ENCODE data around the gene USP36. TPM values are rescaled to one million over a fixed set of nuclear protein-coding genes. Genes with fewer than 3 reads are reported as not detected.
A peak's percentile ranks its signal among the peaks of the same experiment; 100 is the strongest.

The USP36 gene
- total RNA-seq, 4 donors from 2014 or later: 28.5 to 96.5 (median 63.5) TPM

GRCh38 chr17:78793415-78793814 lies 47.2 kb downstream of the USP36 start:
- Histone ChIP-seq H3K4me1 (peaks cover 8 to 31% (median 16%) of the 10 kb centered on the region in 4 donors), H3K36me3 (peaks cover 0 to 27% (median 8%) of the 10 kb centered on the region in 4 donors), H3K4me3 (no peak overlapping the region), H3K9me3 (no peaks in the 10 kb centered on the region), H3K27me3 (no peaks in the 10 kb centered on the region), H3K27ac (no peak overlapping the region)
- WGBS, 2 donors (ENCODE audit: low coverage in 1 of 2): 91 to 100% methylated on average over 1 to 10 of the region's 10 CpGs
- intact Hi-C loops (cut with DNase I; ENCODE audit: low total_unique reads) (no loop called here), in situ Hi-C loops (cut with MboI; ENCODE audit: low pct_ligation_motif_present in 1 of 4, low pct_unique_long_range_greater_than_20kb in 1 of 4, low sequenced_read_pairs in 3 of 4) (no loop called here)
- no peak for DNase-seq
- no peak for TF ChIP-seq POLR2AphosphoS5 (IDR thresholded peaks at IDR 0.05)

DNA sequence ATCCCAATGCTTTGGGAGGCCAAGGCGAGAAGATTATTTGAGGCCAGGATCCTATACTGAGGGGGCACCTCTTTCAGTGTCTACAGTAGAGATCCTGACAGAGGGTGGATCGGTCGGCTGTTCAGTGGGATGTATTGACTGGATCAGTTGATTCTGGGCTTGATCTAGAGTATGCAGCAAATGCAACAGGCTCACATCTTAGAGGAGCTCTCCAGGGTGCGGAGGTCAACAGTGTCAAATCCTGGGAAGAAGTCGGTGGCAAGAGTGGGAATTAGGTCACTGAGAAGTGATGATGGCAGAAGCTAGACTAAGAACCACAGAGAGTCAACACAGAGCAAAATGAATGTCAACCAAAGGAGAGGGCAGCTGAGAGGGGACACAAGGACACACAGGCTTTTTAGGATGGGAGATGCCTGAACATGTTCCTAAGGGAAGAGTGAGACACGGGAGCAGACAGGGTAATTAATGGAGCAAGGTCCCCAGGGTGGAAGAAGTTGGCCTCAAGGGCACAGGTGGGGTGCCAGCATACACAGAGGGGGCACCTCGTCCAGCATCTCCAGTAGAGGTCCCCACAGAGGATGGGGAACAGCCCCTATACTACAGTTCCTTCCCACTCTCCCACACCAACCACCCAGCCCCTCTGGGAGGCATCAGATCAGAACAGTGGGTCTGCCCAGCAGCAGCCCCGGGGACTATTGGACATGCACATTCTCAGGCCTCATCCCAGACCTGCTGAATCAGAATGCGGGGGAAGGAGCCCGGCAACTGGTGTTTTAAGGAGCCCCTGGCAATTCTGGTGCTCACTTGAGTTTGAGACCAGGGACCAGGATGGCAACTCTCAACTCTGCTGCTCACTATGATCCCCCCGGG lies 48.5 kb downstream of the USP36 start:
- H3K27ac ChIP-seq: peak overlapping the region in 1 of 4 donors; percentile 38
- H3K9me3 ChIP-seq: no peaks in the 10 kb centered on the region
- H3K27me3 ChIP-seq: no peaks in the 10 kb centered on the region
- peaks cover 8 to 31% (median 16%) of the 10 kb centered on the region in 4 donors for H3K4me1 ChIP-seq
- 80 to 88% methylated on average over 2 to 10 of the region's 11 CpGs for WGBS, 2 donors (ENCODE audit: low coverage in 1 of 2)
- DNase-seq: no peak
- H3K36me3 ChIP-seq: peaks cover 0 to 20% (median 8%) of the 10 kb centered on the region in 4 donors
- H3K4me3 ChIP-seq: no peak overlapping the region
- in situ Hi-C loops (cut with MboI; ENCODE audit: low pct_ligation_motif_present in 1 of 4, low pct_unique_long_range_greater_than_20kb in 1 of 4, low sequenced_read_pairs in 3 of 4) (no loop called here), intact Hi-C loops (cut with DNase I; ENCODE audit: low total_unique reads) (no loop called here)
- no peak for TF ChIP-seq POLR2A (IDR thresholded peaks at IDR 0.05)
- TF ChIP-seq POLR2AphosphoS5 (IDR thresholded peaks at IDR 0.05): no peak
- no peak for TF ChIP-seq CTCF (IDR thresholded peaks at IDR 0.05)
- TF ChIP-seq EP300 (IDR thresholded peaks at IDR 0.05; ENCODE audit: low read depth): no peak

- intact Hi-C loops (cut with DNase I; ENCODE audit: low total_unique reads) (no loop called here), in situ Hi-C loops (cut with MboI; ENCODE audit: low pct_ligation_motif_present in 1 of 4, low pct_unique_long_range_greater_than_20kb in 1 of 4, low sequenced_read_pairs in 3 of 4) (no loop called here)
- H3K27me3 ChIP-seq: no peaks in the 10 kb centered on the region
- H3K4me1 ChIP-seq: peaks cover 8 to 31% (median 16%) of the 10 kb centered on the region in 4 donors
- H3K36me3 ChIP-seq: peaks cover 0 to 7% (median 3%) of the 10 kb centered on the region in 4 donors
- no peak overlapping the region for H3K4me3 ChIP-seq
- no peaks in the 10 kb centered on the region for H3K9me3 ChIP-seq
- peak overlapping the region in 3 of 4 donors; percentile 55 to 70 (median 62) for H3K27ac ChIP-seq
- DNase-seq: no peak
- TF ChIP-seq EP300 (IDR thresholded peaks at IDR 0.05; ENCODE audit: low read depth): no peak
- TF ChIP-seq POLR2AphosphoS5 (IDR thresholded peaks at IDR 0.05): no peak
- TF ChIP-seq CTCF (IDR thresholded peaks at IDR 0.05): no peak
- TF ChIP-seq POLR2A (IDR thresholded peaks at IDR 0.05): no peak
- WGBS, 2 donors (ENCODE audit: low coverage in 1 of 2): 92 to 100% methylated on average over 1 to 4 of the region's 4 CpGs
Measured at GRCh38 chr17:78790552-78790951, 50.1 kb downstream of the USP36 start.

GRCh38 chr17:78789663-78790181 lies 50.9 kb downstream of the USP36 start:
- WGBS, 2 donors (ENCODE audit: low coverage in 1 of 2): 33 to 46% methylated on average over 9 to 14 of the region's 14 CpGs
- TF ChIP-seq POLR2A (IDR thresholded peaks at IDR 0.05) (no peak), POLR2AphosphoS5 (IDR thresholded peaks at IDR 0.05) (peak in 1 of 3 donors; percentile 13)
- Histone ChIP-seq H3K27me3 (no peaks in the 10 kb centered on the region), H3K27ac (peak overlapping the region; percentile 55 to 70 (median 65)), H3K4me1 (peaks cover 8 to 31% (median 16%) of the 10 kb centered on the region in 4 donors), H3K9me3 (no peaks in the 10 kb centered on the region), H3K36me3 (no peaks in the 10 kb centered on the region), H3K4me3 (no peak overlapping the region)
- DNase-seq: peak; percentile 80
- intact Hi-C loops (cut with DNase I; ENCODE audit: low total_unique reads) (no loop called here), in situ Hi-C loops (cut with MboI; ENCODE audit: low pct_ligation_motif_present in 1 of 4, low pct_unique_long_range_greater_than_20kb in 1 of 4, low sequenced_read_pairs in 3 of 4) (no loop called here)

- no peak for DNase-seq
- intact Hi-C loops (cut with DNase I; ENCODE audit: low total_unique reads): no loop called here
- in situ Hi-C loops (cut with MboI; ENCODE audit: low pct_ligation_motif_present in 1 of 4, low pct_unique_long_range_greater_than_20kb in 1 of 4, low sequenced_read_pairs in 3 of 4): no loop called here
- TF ChIP-seq EP300 (IDR thresholded peaks at IDR 0.05; ENCODE audit: low read depth) (no peak), POLR2A (IDR thresholded peaks at IDR 0.05) (no peak), POLR2AphosphoS5 (IDR thresholded peaks at IDR 0.05) (no peak), CTCF (IDR thresholded peaks at IDR 0.05) (no peak)
- Histone ChIP-seq H3K9me3 (no peaks in the 10 kb centered on the region), H3K27ac (peak overlapping the region; percentile 55 to 70 (median 65)), H3K4me3 (no peak overlapping the region), H3K36me3 (no peaks in the 10 kb centered on the region), H3K27me3 (no peaks in the 10 kb centered on the region), H3K4me1 (peaks cover 8 to 31% (median 16%) of the 10 kb centered on the region in 4 donors)
- 72% methylated on average over 5 of the region's 5 CpGs; no CpG with 5 or more reads in 1 of the 2 donors for WGBS, 2 donors (ENCODE audit: low coverage in 1 of 2)
Measured at GRCh38 chr17:78789149-78789662, 51.4 kb downstream of the USP36 start.
